ENCODE measurements around the gene LSS.

DNA sequence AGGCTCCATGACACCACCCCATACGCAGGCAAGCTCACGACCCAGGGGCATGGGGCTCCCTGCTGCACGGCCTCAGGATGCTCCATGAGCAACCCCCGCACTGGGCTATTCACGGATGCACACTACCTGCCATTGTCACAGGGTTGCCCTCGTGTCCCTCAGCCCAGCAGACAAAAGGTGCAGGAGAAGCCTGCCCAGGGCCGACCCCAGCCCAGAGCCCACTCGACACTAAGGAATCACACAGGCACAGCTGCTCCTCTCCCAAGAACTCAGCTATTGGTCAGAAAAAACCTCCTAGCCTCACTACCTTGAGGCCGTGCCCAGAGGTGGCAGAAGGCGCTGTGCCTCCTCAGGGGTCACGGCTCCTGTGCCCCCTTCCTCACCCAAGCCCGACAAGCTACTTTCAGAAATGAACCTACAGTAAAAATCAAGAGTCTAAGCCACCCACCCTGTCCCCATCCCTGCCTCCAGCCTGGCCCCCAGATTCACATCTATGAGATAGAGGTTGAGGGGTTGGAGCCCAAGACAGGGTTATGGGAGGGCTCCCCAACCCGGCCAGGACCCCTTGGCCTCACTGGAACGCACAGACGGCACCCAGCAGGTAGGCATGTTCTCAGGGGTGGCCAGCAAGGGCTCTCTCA, 38.0 kb downstream of the LSS start:
- no peak for TF ChIP-seq CTCF (IDR thresholded peaks at IDR 0.05)
- no peak for TF ChIP-seq POLR2AphosphoS5 (IDR thresholded peaks at IDR 0.05; ENCODE audit: insufficient read depth in 1 of 2, low read depth in 1 of 2)
- TF ChIP-seq POLR2A (IDR thresholded peaks at IDR 0.05) = no peak

All from vagina (tissue), 2 donors.